Neural progenitor cell (in vitro differentiated cells): ENCODE measurements around the gene IL25. TPM values are rescaled to one million over a fixed set of nuclear protein-coding genes. Genes with fewer than 3 reads are reported as not detected.

Experiments used
- DNase-seq: peaks from one replicate; pipeline ENCODE4 v3.0.0-alpha.2; 2016; ENCODE audit warnings: low spot score
- H2AFZ ChIP-seq: fragments of 200-600 bp; sonication (generic); replicated peaks from 2 replicates; pipeline ENCODE4 v1.6.1; 2016; ENCODE audit warnings: antibody characterized with exemption
- H3F3A ChIP-seq: fragments of 200-600 bp; sonication (generic); 2 replicates; pipeline ENCODE4 v1.6.1; 2016; ENCODE audit warnings: antibody characterized with exemption, low read depth
- H3K27ac ChIP-seq: fragments of 200-600 bp; sonication (generic); 2 replicates; pipeline ENCODE4 v1.5.1; 2016; ENCODE audit warnings: mild to moderate bottlenecking
- H3K27me3 ChIP-seq: fragments of 200-600 bp; sonication (generic); 2 replicates; pipeline ENCODE4 v1.6.1; 2016; ENCODE audit warnings: mild to moderate bottlenecking, moderate library complexity
- H3K36me3 ChIP-seq: fragments of 200-600 bp; sonication (generic); 2 replicates; pipeline ENCODE4 v1.5.1; 2016
- H3K4me1 ChIP-seq: fragments of 200-600 bp; sonication (generic); 2 replicates; pipeline ENCODE4 v1.6.1; 2016; ENCODE audit warnings: mixed run types
- H3K4me2 ChIP-seq: fragments of 200-600 bp; sonication (generic); 2 replicates; pipeline ENCODE4 v1.6.1; 2016
- H3K4me3 ChIP-seq: fragments of 200-600 bp; sonication (generic); 2 replicates; pipeline ENCODE4 v1.5.1; 2016
- H3K79me2 ChIP-seq: fragments of 200-600 bp; sonication (generic); 2 replicates; pipeline ENCODE4 v1.6.1; 2016; ENCODE audit warnings: low read depth
- H3K9ac ChIP-seq: fragments of 200-600 bp; sonication (generic); 2 replicates; pipeline ENCODE4 v1.6.1; 2016
- H3K9me3 ChIP-seq: fragments of 200-600 bp; sonication (generic); 2 replicates; pipeline ENCODE4 v1.5.1; 2016; ENCODE audit warnings: low read depth
- H4K20me1 ChIP-seq: fragments of 200-600 bp; sonication (generic); 2 replicates; pipeline ENCODE4 v1.6.1; 2016; ENCODE audit warnings: low read depth
- H3K27ac Mint-ChIP-seq: 3 replicates; pipeline ENCODE4 v1.8.0; 2021; ENCODE audit warnings: mixed read lengths
- H3K27me3 Mint-ChIP-seq: 2 replicates; pipeline ENCODE4 v1.8.0; 2022; ENCODE audit warnings: low read depth, mild to moderate bottlenecking, inconsistent platforms, moderate library complexity, mixed read lengths; ENCODE audit not compliant: insufficient read depth
- H3K36me3 Mint-ChIP-seq: 3 replicates; pipeline ENCODE4 v1.8.0; 2021; ENCODE audit warnings: mixed read lengths
- H3K4me1 Mint-ChIP-seq: 3 replicates; pipeline ENCODE4 v1.8.0; 2021; ENCODE audit warnings: mixed read lengths
- H3K4me3 Mint-ChIP-seq: 3 replicates; pipeline ENCODE4 v1.8.0; 2021; ENCODE audit warnings: mild to moderate bottlenecking, moderate library complexity, mixed read lengths
- H3K9me3 Mint-ChIP-seq: 3 replicates; pipeline ENCODE4 v1.8.0; 2020; ENCODE audit warnings: mixed read lengths
- EZH2 ChIP-seq: fragments of 200-600 bp; sonication (generic); IDR thresholded peaks from 2 replicates; pipeline ENCODE4 v1.6.1; 2017; ENCODE audit warnings: antibody characterized with exemption, mild to moderate bottlenecking, moderate library complexity
- EZH2phosphoT487 ChIP-seq: fragments of 200-600 bp; sonication (generic); IDR thresholded peaks from 2 replicates; pipeline ENCODE4 v1.6.1; 2017; ENCODE audit warnings: antibody characterized with exemption
- total RNA-seq: library from RNA; depleted of rRNA; stranded (reverse); fragments of >200 nt; gene quantifications from 2 replicates; pipeline ENCODE4 v1.2.3, GENCODE V29; 2015; ENCODE audit warnings: low replicate concordance
- TF ChIP-seq, protein P1 (sequence below): fragments of 200-600 bp; sonication (generic); IDR thresholded peaks from 2 replicates; pipeline ENCODE4 v1.5.1; 2017; ENCODE audit warnings: antibody characterized with exemption, mild to moderate bottlenecking

IL25 gene
- total RNA-seq, 1 donor from 2014 or later: not detected

- Histone ChIP-seq H3K79me2 (no peaks in the 10 kb centered on the region), H3K4me3 (no peak overlapping the region), H3K4me2 (no peak overlapping the region), H3K27me3 (no peaks in the 10 kb centered on the region), H4K20me1 (no peaks in the 10 kb centered on the region), H3K9me3 (no peaks in the 10 kb centered on the region), H2AFZ (no peak overlapping the region), H3K4me1 (peaks cover 13% of the 10 kb centered on the region), H3F3A (peaks cover 12% of the 10 kb centered on the region), H3K36me3 (no peaks in the 10 kb centered on the region), H3K9ac (no peak overlapping the region), H3K27ac (no peak overlapping the region)
- peaks cover 31% of the 10 kb centered on the region for H3K4me1 Mint-ChIP-seq
- H3K27ac Mint-ChIP-seq: peak overlapping the region; percentile 44
- no peak for DNase-seq
- no peaks in the 10 kb centered on the region for H3K36me3 Mint-ChIP-seq
- TF ChIP-seq, protein P1, sequence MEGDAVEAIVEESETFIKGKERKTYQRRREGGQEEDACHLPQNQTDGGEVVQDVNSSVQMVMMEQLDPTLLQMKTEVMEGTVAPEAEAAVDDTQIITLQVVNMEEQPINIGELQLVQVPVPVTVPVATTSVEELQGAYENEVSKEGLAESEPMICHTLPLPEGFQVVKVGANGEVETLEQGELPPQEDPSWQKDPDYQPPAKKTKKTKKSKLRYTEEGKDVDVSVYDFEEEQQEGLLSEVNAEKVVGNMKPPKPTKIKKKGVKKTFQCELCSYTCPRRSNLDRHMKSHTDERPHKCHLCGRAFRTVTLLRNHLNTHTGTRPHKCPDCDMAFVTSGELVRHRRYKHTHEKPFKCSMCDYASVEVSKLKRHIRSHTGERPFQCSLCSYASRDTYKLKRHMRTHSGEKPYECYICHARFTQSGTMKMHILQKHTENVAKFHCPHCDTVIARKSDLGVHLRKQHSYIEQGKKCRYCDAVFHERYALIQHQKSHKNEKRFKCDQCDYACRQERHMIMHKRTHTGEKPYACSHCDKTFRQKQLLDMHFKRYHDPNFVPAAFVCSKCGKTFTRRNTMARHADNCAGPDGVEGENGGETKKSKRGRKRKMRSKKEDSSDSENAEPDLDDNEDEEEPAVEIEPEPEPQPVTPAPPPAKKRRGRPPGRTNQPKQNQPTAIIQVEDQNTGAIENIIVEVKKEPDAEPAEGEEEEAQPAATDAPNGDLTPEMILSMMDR: peak; percentile 2
- TF ChIP-seq EZH2: no peak
- no peak overlapping the region for H3K4me3 Mint-ChIP-seq
- peaks cover 9% of the 10 kb centered on the region for H3K27me3 Mint-ChIP-seq
- no peaks in the 10 kb centered on the region for H3K9me3 Mint-ChIP-seq
These were observed 7.7 kb downstream of the IL25 start for GRCh38 chr14:23380197-23380914.

- TF ChIP-seq, protein P1: no peak
- no peak for TF ChIP-seq EZH2phosphoT487
- Histone ChIP-seq H3K27me3 (no peaks in the 10 kb centered on the region), H3K4me2 (no peak overlapping the region), H2AFZ (no peak overlapping the region), H3K9me3 (no peaks in the 10 kb centered on the region), H3K36me3 (no peaks in the 10 kb centered on the region), H3K79me2 (no peaks in the 10 kb centered on the region), H3K27ac (no peak overlapping the region), H3K4me3 (no peak overlapping the region), H4K20me1 (no peaks in the 10 kb centered on the region), H3F3A (peaks cover 12% of the 10 kb centered on the region), H3K9ac (no peak overlapping the region), H3K4me1 (peaks cover 13% of the 10 kb centered on the region)
- Mint-ChIP-seq H3K9me3 (no peaks in the 10 kb centered on the region), H3K4me1 (peaks cover 30% of the 10 kb centered on the region), H3K36me3 (no peaks in the 10 kb centered on the region), H3K4me3 (peak overlapping the region; percentile 9), H3K27me3 (peaks cover 9% of the 10 kb centered on the region), H3K27ac (peak overlapping the region; percentile 44)
- DNase-seq: no peak
These were observed 8.4 kb downstream of the IL25 start for GRCh38 chr14:23380976-23381375.

DNA sequence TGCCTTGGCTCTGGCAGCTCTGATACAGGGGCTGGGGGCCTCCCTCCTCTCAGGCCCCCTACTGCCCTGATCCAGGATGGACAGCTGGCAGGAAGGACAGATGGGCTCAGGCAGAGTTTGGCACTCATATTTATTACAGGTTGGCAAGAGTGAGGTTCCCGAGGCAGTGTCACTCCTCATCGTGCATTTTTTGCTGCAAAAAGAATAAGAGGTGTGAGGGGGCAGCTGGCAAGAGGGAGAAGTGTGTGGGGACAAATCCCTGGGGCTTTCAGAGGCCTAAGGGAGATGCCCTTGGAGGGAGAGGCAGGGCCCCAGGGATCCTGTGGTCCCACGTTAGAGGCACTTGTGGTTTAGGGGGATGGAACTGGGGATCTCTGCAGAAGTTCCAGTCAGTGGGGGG lies 9.3 kb downstream of the IL25 start:
- Histone ChIP-seq H3K4me2 (no peak overlapping the region), H3K9me3 (no peaks in the 10 kb centered on the region), H3K9ac (no peak overlapping the region), H4K20me1 (no peaks in the 10 kb centered on the region), H3K27ac (no peak overlapping the region), H3F3A (peaks cover 3% of the 10 kb centered on the region), H3K36me3 (no peaks in the 10 kb centered on the region), H3K4me3 (no peak overlapping the region), H2AFZ (no peak overlapping the region), H3K27me3 (no peaks in the 10 kb centered on the region), H3K4me1 (peaks cover 4% of the 10 kb centered on the region), H3K79me2 (no peaks in the 10 kb centered on the region)
- DNase-seq: no peak
- Mint-ChIP-seq H3K27me3 (peaks cover 9% of the 10 kb centered on the region), H3K4me3 (no peak overlapping the region), H3K27ac (peak overlapping the region; percentile 63), H3K36me3 (no peaks in the 10 kb centered on the region), H3K4me1 (peaks cover 21% of the 10 kb centered on the region), H3K9me3 (no peaks in the 10 kb centered on the region)
- TF ChIP-seq EZH2phosphoT487 (no peak), EZH2 (no peak)
- TF ChIP-seq, protein P1: no peak
